SU-DHL-6 (cell line): ENCODE data around the gene GSTM4.
"Not testable (repeated sequence)": the region's sequence is repeated elsewhere in the genome, so short reads cannot be mapped to it uniquely, and the experiment has no call there.

Experiments used
- H2AFZ ChIP-seq: fragments of 200-600 bp; sonication (generic); 2 replicates; pipeline ENCODE4 v1.6.1; 2014; ENCODE audit warnings: low read depth, mild to moderate bottlenecking, moderate library complexity, mixed read lengths, antibody characterized with exemption, low read length; ENCODE audit not compliant: severe bottlenecking
- H3F3A ChIP-seq: fragments of 200-600 bp; shearing (Covaris generic); 2 replicates; pipeline ENCODE4 v1.6.0; 2016; ENCODE audit warnings: antibody characterized with exemption, mild to moderate bottlenecking; ENCODE audit not compliant: insufficient read depth
- H3K27ac ChIP-seq: fragments of 200-600 bp; sonication (generic); 2 replicates; pipeline ENCODE4 v1.5.1; 2016; ENCODE audit warnings: low read depth, mild to moderate bottlenecking, low read length, moderate library complexity, mixed read lengths
- H3K27me3 ChIP-seq: fragments of 200-600 bp; sonication (generic), shearing (Covaris generic); 2 replicates; pipeline ENCODE4 v1.6.0; 2014; ENCODE audit warnings: mild to moderate bottlenecking, low read length
- H3K36me3 ChIP-seq: fragments of 200-600 bp; sonication (generic); 2 replicates; pipeline ENCODE4 v1.6.1; 2014; ENCODE audit warnings: mild to moderate bottlenecking, low read length, mixed read lengths
- H3K4me2 ChIP-seq: fragments of 300-600, 200-600 bp; shearing (Covaris generic), sonication (generic); 2 replicates; pipeline ENCODE4 v1.6.0; 2014; ENCODE audit warnings: low read length, low read depth, mild to moderate bottlenecking; ENCODE audit not compliant: poor library complexity, severe bottlenecking
- H3K4me3 ChIP-seq: fragments of 200-600 bp; sonication (generic); 2 replicates; pipeline ENCODE4 v1.5.1; 2014; ENCODE audit warnings: antibody characterized with exemption, low read length, mild to moderate bottlenecking, mixed read lengths; ENCODE audit not compliant: insufficient read depth, poor library complexity, severe bottlenecking
- H3K79me2 ChIP-seq: fragments of 200-600 bp; sonication (generic); 2 replicates; pipeline ENCODE4 v1.6.1; 2014; ENCODE audit warnings: mild to moderate bottlenecking, low read length, moderate library complexity; ENCODE audit not compliant: insufficient read depth
- H3K9ac ChIP-seq: fragments of 200-600 bp; sonication (generic); 2 replicates; pipeline ENCODE4 v1.7.0; 2014; ENCODE audit warnings: mild to moderate bottlenecking, low read length
- H3K9me2 ChIP-seq: fragments of 200-600 bp; sonication (generic); replicated peaks from 2 replicates; pipeline ENCODE4 v1.6.1; 2014; ENCODE audit warnings: low read length; ENCODE audit not compliant: insufficient read depth
- H3K9me3 ChIP-seq: fragments of 200-600 bp; sonication (generic); 2 replicates; pipeline ENCODE4 v1.6.1; 2014; ENCODE audit warnings: low read length, mixed read lengths; ENCODE audit not compliant: insufficient read depth
- H4K20me1 ChIP-seq: fragments of 200-600 bp; sonication (generic); 2 replicates; pipeline ENCODE4 v1.6.1; 2014; ENCODE audit warnings: low read depth, mild to moderate bottlenecking, antibody characterized with exemption, low read length, moderate library complexity, mixed read lengths
- EZH2phosphoT487 ChIP-seq: fragments of 200-600 bp; sonication (generic), shearing (Covaris generic); conservative IDR thresholded peaks from 2 replicates; pipeline ENCODE4 v1.6.1; 2018; ENCODE audit warnings: mild to moderate bottlenecking, antibody characterized with exemption, low read length, moderate library complexity, mixed read lengths
- TF ChIP-seq, protein P1 (sequence below): fragments of 200-600 bp; sonication (generic); IDR thresholded peaks from one replicate; pipeline ENCODE4 v1.5.1; 2017; ENCODE audit warnings: antibody characterized with exemption, mild to moderate bottlenecking, low read length, moderate library complexity; ENCODE audit not compliant: insufficient read depth, poor library complexity, severe bottlenecking

The GSTM4 gene

DNA sequence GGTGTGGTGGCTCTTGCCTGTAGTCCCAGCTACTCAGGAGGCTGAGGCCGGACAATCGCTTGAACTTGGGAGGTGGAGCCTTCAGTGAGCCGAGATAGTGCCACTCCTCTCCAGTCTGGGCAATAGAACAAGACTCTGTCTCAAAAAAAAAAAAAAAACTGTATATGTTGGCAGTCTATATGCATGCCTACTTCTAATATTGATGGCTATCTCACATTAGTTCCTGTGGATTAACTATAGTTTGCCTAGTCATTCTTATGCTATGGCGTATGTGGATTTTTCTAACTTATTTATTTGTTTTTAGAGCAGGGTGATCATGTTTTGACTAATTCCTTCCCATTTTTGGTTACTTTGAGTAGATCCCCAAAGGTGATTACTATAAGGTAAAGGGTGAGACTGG lies 41.2 kb downstream of the GSTM4 start:
- TF ChIP-seq EZH2phosphoT487, result no peak
- TF ChIP-seq, protein P1, sequence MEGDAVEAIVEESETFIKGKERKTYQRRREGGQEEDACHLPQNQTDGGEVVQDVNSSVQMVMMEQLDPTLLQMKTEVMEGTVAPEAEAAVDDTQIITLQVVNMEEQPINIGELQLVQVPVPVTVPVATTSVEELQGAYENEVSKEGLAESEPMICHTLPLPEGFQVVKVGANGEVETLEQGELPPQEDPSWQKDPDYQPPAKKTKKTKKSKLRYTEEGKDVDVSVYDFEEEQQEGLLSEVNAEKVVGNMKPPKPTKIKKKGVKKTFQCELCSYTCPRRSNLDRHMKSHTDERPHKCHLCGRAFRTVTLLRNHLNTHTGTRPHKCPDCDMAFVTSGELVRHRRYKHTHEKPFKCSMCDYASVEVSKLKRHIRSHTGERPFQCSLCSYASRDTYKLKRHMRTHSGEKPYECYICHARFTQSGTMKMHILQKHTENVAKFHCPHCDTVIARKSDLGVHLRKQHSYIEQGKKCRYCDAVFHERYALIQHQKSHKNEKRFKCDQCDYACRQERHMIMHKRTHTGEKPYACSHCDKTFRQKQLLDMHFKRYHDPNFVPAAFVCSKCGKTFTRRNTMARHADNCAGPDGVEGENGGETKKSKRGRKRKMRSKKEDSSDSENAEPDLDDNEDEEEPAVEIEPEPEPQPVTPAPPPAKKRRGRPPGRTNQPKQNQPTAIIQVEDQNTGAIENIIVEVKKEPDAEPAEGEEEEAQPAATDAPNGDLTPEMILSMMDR, result no peak
- no peaks in the 10 kb centered on the region for H3K27me3 ChIP-seq
- no peaks in the 10 kb centered on the region for H3K36me3 ChIP-seq
- no peak overlapping the region for H3K4me3 ChIP-seq
- no peaks in the 10 kb centered on the region for H3K9me2 ChIP-seq
- H3K79me2 ChIP-seq, result no peaks in the 10 kb centered on the region
- no peaks in the 10 kb centered on the region for H3K9me3 ChIP-seq
- no peaks in the 10 kb centered on the region for H4K20me1 ChIP-seq
- H3K27ac ChIP-seq, result no peak overlapping the region
- no peaks in the 10 kb centered on the region for H3F3A ChIP-seq
- no peak overlapping the region for H3K9ac ChIP-seq
- H2AFZ ChIP-seq, result no peak overlapping the region
- H3K4me2 ChIP-seq, result no peak overlapping the region

DNA sequence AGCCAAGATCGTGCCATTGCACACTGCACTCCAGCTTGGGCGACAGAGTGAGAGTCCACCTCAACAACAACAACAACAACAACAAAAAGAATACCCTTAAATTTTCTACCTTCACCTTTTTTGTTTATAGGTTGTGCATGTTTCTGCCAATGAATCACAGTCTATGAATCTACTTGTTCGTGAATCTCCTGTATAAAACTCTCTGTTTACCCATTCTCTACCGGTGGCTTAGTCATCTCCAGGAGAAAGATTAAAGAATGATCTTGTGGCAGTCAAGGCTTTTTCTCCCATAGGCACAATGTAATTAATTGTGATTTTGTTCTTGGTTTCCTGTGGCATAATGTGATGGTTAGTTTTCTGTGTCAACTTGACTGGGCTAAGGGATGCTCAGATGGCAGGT lies 42.0 kb downstream of the GSTM4 start:
- not testable (repeated sequence) for H3K4me2 ChIP-seq, H3K79me2 ChIP-seq

DNA sequence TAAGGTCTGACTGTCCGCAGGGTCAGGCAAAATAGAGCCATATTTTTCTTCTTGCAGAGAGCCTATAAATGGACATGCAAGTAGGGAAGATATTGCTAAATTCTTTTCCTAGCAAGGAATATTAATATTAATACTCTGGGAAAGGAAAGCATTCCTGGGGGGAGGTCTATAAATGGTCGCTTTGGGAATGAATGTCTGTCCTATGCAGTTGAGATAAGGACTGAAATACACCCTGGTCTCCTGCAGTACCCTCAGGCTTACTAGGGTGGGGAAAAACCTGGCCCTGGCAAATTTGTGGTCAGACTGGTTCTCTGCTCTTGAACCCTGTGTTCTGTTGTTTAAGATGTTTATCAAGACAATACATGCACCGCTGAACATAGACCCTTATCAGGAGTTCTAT lies 47.0 kb downstream of the GSTM4 start:
- not testable (repeated sequence) for H3K9me2 ChIP-seq, H3K4me3 ChIP-seq, H3K27ac ChIP-seq, H3K79me2 ChIP-seq, H2AFZ ChIP-seq, H3K9ac ChIP-seq, H3K9me3 ChIP-seq, H3K4me2 ChIP-seq, H4K20me1 ChIP-seq, H3F3A ChIP-seq, H3K27me3 ChIP-seq, H3K36me3 ChIP-seq

More for the DNA sequence above, 42.0 kb downstream of the GSTM4 start:
- not testable (repeated sequence) for H3K27ac ChIP-seq, H3K9ac ChIP-seq, H3K4me3 ChIP-seq, H2AFZ ChIP-seq, H3F3A ChIP-seq, H4K20me1 ChIP-seq, H3K36me3 ChIP-seq, H3K9me3 ChIP-seq, H3K9me2 ChIP-seq, H3K27me3 ChIP-seq

DNA sequence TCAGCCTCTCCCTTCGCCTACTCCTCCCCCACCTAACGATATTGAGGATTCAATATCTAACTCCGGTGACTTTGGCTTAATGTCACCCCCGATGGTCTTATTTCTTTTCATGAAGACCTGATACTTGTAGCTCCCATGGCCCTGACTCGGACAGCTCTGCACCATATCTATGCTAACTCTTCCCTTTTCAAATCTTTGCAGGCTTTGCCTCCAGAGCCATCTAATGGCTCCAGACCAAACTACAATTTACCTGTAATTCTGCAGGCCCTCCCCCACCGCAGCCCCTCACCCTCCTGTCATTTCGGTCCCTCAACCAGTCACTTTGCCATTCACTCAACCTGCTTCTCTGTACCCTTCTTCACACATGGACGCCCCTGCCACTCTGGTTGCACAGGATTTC lies 48.3 kb downstream of the GSTM4 start:
- TF ChIP-seq EZH2phosphoT487, result no peak
- TF ChIP-seq, protein P1, result no peak
- H3K79me2 ChIP-seq, result no peaks in the 10 kb centered on the region
- no peak overlapping the region for H3K4me3 ChIP-seq
- H3K4me2 ChIP-seq, result no peak overlapping the region
- no peaks in the 10 kb centered on the region for H4K20me1 ChIP-seq
- no peak overlapping the region for H3K9ac ChIP-seq
- no peak overlapping the region for H3K27ac ChIP-seq
- no peaks in the 10 kb centered on the region for H3K27me3 ChIP-seq
- H3F3A ChIP-seq, result no peaks in the 10 kb centered on the region
- H3K36me3 ChIP-seq, result no peaks in the 10 kb centered on the region
- H3K9me2 ChIP-seq, result no peaks in the 10 kb centered on the region
- H2AFZ ChIP-seq, result no peak overlapping the region
- 0 out of 2 replicates have a peak, but pooled peaks cover 3% of the 10 kb centered on the region for H3K9me3 ChIP-seq
